ENCODE results near the gene PUM1. TPM values are rescaled to one million over a fixed set of nuclear protein-coding genes. Genes with fewer than 3 reads are reported as not detected.

The PUM1 gene
- total RNA-seq, 1 experiment from 2014 or later = 43.3 TPM

DNA sequence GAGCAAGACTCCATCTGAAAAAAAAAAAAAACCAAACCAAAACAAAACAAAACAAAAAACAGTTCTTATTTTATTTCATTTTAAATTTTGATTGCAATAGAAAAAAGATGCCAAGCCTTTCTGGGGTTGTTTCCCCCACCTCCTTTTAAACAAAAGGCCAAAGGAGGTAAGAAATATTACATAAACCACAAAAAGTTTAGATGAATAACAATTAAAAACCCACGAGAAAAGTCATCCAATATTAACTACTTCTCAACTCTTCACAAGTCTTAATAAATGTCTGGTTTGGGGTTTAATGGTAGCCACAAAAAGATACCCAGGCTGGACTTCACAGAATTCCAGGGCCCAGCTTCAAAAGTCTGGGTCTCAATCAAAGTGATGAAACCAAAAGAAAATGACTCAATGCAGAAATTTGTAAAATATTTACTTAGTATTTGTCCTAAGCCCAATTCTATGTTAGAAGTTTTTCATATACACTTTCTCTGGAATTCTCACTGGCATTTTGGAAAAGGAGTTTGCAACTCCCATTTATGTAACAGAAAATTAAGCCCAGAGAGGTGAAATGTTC is 110.0 kb downstream of the PUM1 start:
- DNase-seq (no peak), ATAC-seq (no peak)
- no peak for TF ChIP-seq EZH2phosphoT487 (IDR thresholded peaks at IDR 0.05; ENCODE audit: borderline replicate concordance, low read length)
- TF ChIP-seq, protein P1, sequence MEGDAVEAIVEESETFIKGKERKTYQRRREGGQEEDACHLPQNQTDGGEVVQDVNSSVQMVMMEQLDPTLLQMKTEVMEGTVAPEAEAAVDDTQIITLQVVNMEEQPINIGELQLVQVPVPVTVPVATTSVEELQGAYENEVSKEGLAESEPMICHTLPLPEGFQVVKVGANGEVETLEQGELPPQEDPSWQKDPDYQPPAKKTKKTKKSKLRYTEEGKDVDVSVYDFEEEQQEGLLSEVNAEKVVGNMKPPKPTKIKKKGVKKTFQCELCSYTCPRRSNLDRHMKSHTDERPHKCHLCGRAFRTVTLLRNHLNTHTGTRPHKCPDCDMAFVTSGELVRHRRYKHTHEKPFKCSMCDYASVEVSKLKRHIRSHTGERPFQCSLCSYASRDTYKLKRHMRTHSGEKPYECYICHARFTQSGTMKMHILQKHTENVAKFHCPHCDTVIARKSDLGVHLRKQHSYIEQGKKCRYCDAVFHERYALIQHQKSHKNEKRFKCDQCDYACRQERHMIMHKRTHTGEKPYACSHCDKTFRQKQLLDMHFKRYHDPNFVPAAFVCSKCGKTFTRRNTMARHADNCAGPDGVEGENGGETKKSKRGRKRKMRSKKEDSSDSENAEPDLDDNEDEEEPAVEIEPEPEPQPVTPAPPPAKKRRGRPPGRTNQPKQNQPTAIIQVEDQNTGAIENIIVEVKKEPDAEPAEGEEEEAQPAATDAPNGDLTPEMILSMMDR (conservative IDR thresholded peaks at IDR 0.05; ENCODE audit: low read depth, low read length) = no peak
- no peak for TF ChIP-seq EZH2 (IDR thresholded peaks at IDR 0.05; ENCODE audit: low read length, unreplicated experiment)
- H3F3A ChIP-seq (ENCODE audit: low read length, unreplicated experiment) = no peaks in the 10 kb centered on the region
- intact Hi-C loops (cut with micrococcal nuclease) = no loop called here
- H3K4me1 ChIP-seq (ENCODE audit: insufficient read depth, low read length) = no peaks in the 10 kb centered on the region
- peaks cover 23% of the 10 kb centered on the region; the same call in 1 of the 2 replicates for H3K79me2 ChIP-seq (ENCODE audit: low read length)
- no peak overlapping the region for H3K4me2 ChIP-seq (ENCODE audit: low read length)
- no peaks in the 10 kb centered on the region for H3K9me2 ChIP-seq (replicated peaks; ENCODE audit: low read length)
- CTCF ChIA-PET = no interaction called here
- no peaks in the 10 kb centered on the region for H3K9me3 ChIP-seq (ENCODE audit: low read length)
- peaks cover 54% of the 10 kb centered on the region for H3K36me3 ChIP-seq (ENCODE audit: low read depth, low read length)
- H3K9ac ChIP-seq (ENCODE audit: low read length) = no peak overlapping the region
- no peak overlapping the region for H2AFZ ChIP-seq (ENCODE audit: low read length)
- POLR2A ChIA-PET (ENCODE audit: unreplicated experiment) = no interaction called here
- H3K27me3 ChIP-seq (ENCODE audit: low read length) = no peaks in the 10 kb centered on the region
- no peak overlapping the region for H3K27ac ChIP-seq (ENCODE audit: low read length)
- H4K20me1 ChIP-seq (ENCODE audit: low read length) = peaks cover 7% of the 10 kb centered on the region; the same call in 1 of the 2 replicates
- BruUV-seq (replicated peaks) = no TSS peak
- no peak overlapping the region for H3K4me3 ChIP-seq (ENCODE audit: low read length)

GRCh38 chr1:30953685-30954084 is 111.8 kb downstream of the PUM1 start:
- no TSS peak for BruUV-seq (replicated peaks)
- ChIA-PET CTCF (no interaction called here), POLR2A (ENCODE audit: unreplicated experiment) (no interaction called here)
- Histone ChIP-seq H2AFZ (ENCODE audit: low read length) (no peak overlapping the region), H3K9ac (ENCODE audit: low read length) (no peak overlapping the region), H3K27me3 (ENCODE audit: low read length) (no peaks in the 10 kb centered on the region), H3K27ac (ENCODE audit: low read length) (no peak overlapping the region), H4K20me1 (ENCODE audit: low read length) (no peaks in the 10 kb centered on the region; the same call in 1 of the 2 replicates), H3K9me3 (ENCODE audit: low read length) (no peaks in the 10 kb centered on the region), H3K4me2 (ENCODE audit: low read length) (no peak overlapping the region), H3K79me2 (ENCODE audit: low read length) (peaks cover 10% of the 10 kb centered on the region; the same call in 1 of the 2 replicates), H3K36me3 (ENCODE audit: low read depth, low read length) (peaks cover 56% of the 10 kb centered on the region), H3K4me3 (ENCODE audit: low read length) (no peak overlapping the region), H3F3A (ENCODE audit: low read length, unreplicated experiment) (no peaks in the 10 kb centered on the region), H3K4me1 (ENCODE audit: insufficient read depth, low read length) (no peaks in the 10 kb centered on the region), H3K9me2 (replicated peaks; ENCODE audit: low read length) (no peaks in the 10 kb centered on the region)
- DNase-seq = no peak
- intact Hi-C loops (cut with micrococcal nuclease) = no loop called here
- ATAC-seq = no peak
- no peak for TF ChIP-seq EZH2 (IDR thresholded peaks at IDR 0.05; ENCODE audit: low read length, unreplicated experiment)
- TF ChIP-seq, protein P1 (conservative IDR thresholded peaks at IDR 0.05; ENCODE audit: low read depth, low read length) = no peak
- no peak for TF ChIP-seq EZH2phosphoT487 (IDR thresholded peaks at IDR 0.05; ENCODE audit: borderline replicate concordance, low read length)

DNA sequence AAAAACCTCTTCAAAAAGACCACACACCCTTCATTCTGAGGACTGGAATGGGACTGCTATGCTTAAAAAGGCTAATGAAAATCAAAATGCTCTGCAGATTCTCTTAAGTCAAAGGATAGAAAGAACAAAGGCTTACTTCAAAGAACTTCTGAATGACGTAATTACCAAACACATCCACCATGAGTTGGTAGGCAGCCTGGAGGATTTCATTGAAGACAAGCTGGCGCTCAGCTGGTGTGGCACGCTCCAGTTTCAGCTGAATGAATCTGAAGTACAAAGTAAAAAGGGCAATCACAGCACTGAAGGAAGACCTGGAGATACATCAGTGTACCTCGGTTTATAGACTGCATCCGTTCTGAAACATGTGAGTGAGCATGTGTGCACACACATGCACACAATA is 113.4 kb downstream of the PUM1 start:
- H3K9me2 ChIP-seq (replicated peaks; ENCODE audit: low read length) = no peaks in the 10 kb centered on the region
- no peaks in the 10 kb centered on the region; the same call in 1 of the 2 replicates for H3K79me2 ChIP-seq (ENCODE audit: low read length)
- ATAC-seq = no peak
- no peak for DNase-seq
- intact Hi-C loops (cut with micrococcal nuclease) = no loop called here
- no peaks in the 10 kb centered on the region for H3K27me3 ChIP-seq (ENCODE audit: low read length)
- H3K27ac ChIP-seq (ENCODE audit: low read length) = no peak overlapping the region
- no peaks in the 10 kb centered on the region for H3K4me1 ChIP-seq (ENCODE audit: insufficient read depth, low read length)
- no peak overlapping the region for H2AFZ ChIP-seq (ENCODE audit: low read length)
- no peak overlapping the region for H3K4me3 ChIP-seq (ENCODE audit: low read length)
- H3F3A ChIP-seq (ENCODE audit: low read length, unreplicated experiment) = no peaks in the 10 kb centered on the region
- H3K4me2 ChIP-seq (ENCODE audit: low read length) = no peak overlapping the region
- ChIA-PET CTCF (no interaction called here), POLR2A (ENCODE audit: unreplicated experiment) (no interaction called here)
- peaks cover 67% of the 10 kb centered on the region for H3K36me3 ChIP-seq (ENCODE audit: low read depth, low read length)
- no peaks in the 10 kb centered on the region; the same call in 1 of the 2 replicates for H4K20me1 ChIP-seq (ENCODE audit: low read length)
- no peak overlapping the region for H3K9ac ChIP-seq (ENCODE audit: low read length)
- no TSS peak for BruUV-seq (replicated peaks)
- H3K9me3 ChIP-seq (ENCODE audit: low read length) = no peaks in the 10 kb centered on the region
- no peak for TF ChIP-seq EZH2 (IDR thresholded peaks at IDR 0.05; ENCODE audit: low read length, unreplicated experiment)
- no peak for TF ChIP-seq EZH2phosphoT487 (IDR thresholded peaks at IDR 0.05; ENCODE audit: borderline replicate concordance, low read length)
- TF ChIP-seq, protein P1 (conservative IDR thresholded peaks at IDR 0.05; ENCODE audit: low read depth, low read length) = no peak
